H1 (cell line): ENCODE results near the gene HIBADH. TPM values are rescaled to one million over a fixed set of nuclear protein-coding genes. Genes with fewer than 3 reads are reported as not detected.

ENCODE experiments used
- CBX5 ChIP-seq: fragments of 300-800, 300-1000 bp; sonication (generic); IDR thresholded peaks from 2 replicates; pipeline ENCODE4 v1.7.1; 2016; ENCODE audit warnings: antibody characterized with exemption, low read length, low read depth
- CHD2 ChIP-seq: IDR thresholded peaks from 2 replicates; pipeline ENCODE4 v1.6.1; 2012; ENCODE audit warnings: low read length, improper control_type of control experiment
- CREB1 ChIP-seq: IDR thresholded peaks from 2 replicates; pipeline ENCODE4 v1.6.1; 2012; ENCODE audit warnings: inconsistent platforms
- MAX ChIP-seq: IDR thresholded peaks from 2 replicates; pipeline ENCODE4 v1.6.1; 2012; ENCODE audit warnings: inconsistent platforms
- polyA plus RNA-seq, 7 experiments: library from polyadenylated mRNA; depleted of rRNA in 3 of 7; stranded (reverse) in 5 of 7; unstranded in 2 of 7; fragments of >200 nt in 5 of 7; fragments of 200-250 nt in 2 of 7; gene quantifications; 1 replicate in 5 of 7; 2 replicates in 1 of 7; 4 replicates in 1 of 7; pipeline versions ENCODE4 v1.2.1 to v1.2.3, GENCODE V29; 2011 to 2013; ENCODE audit warnings: missing spikeins in 2 of 7, mixed read lengths in 2 of 7
- total RNA-seq: library from RNA; stranded (reverse); fragmentation: NEBNext Ultra II Directional; extraction: Animal tissue kit (Norgen Biotek cat#: 25700); gene quantifications from 2 replicates; pipeline ENCODE4 v1.2.1, GENCODE V29; 2021

Gene HIBADH
- total and polyA plus RNA-seq, 2 of the 8 experiments (the other 6 are each of a cell fraction or from before 2014, with no cell fraction given) = 30.1 to 39.5 TPM

DNA sequence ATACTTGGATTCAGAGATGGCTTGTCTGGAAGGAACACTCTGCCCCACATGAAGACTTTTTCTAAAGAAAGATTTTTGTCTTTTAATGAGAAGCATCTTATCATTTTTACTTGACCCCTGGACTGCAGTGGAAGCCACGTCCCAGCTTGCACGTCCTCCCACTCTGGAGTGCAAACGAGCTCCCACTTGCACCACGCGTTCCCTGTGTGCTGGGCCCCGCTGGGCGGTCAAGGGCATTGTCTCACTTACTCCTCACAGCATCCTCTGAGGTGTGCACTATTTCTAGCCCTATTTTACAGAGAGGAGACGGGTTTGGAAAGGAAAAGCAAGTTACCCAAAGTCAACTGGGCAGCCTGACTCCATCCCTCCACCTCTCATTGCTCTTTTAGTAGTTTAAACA is 175.2 kb downstream of the HIBADH start (continued):
- no peak for TF ChIP-seq CREB1
- TF ChIP-seq CBX5 = no peak
- TF ChIP-seq MAX = no peak
- TF ChIP-seq CHD2 = no peak
